ENCODE measurements around the gene KCNK4.

DNA sequence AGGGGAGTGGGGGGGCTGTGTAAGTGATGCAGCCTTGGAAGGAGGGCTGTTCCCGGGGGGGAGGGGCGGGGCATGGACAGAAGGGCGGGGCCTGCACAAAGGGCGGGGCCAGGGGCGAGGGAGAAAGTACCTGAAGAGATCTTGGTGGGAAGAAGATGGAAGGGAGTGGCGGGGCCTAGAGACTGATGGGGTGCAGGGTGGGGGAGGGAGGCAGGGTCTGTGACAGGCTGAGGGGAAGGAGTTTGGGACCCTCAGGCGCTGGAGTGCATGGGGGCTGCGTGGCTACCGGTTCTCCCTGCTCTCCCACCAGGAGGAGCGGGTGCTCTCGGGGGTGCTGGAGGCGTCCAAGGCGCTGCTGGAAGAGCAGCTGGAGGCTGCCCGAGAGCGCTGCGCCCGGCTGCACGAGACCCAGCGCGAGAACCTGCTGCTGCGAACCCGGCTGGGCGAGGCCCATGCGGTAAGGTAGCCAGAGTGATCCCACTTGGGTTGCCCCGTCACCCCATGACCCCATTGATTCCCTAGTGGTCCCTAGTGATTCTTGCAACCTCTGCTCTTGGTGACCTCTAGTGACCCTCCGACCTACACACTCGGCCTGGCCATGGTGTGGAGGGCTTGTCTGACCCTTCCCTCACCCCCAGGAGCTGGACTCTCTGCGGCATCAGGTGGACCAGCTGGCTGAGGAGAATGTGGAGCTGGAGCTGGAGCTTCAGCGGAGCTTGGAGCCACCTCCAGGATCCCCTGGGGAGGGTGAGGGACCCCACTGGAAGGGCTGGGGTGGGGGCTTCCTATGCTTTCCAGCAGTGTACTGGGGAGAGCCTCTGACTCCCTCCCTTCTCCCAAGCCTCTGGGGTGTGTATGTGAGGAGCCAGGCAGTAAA, 52.0 kb downstream of the KCNK4 start:
- TF ChIP-seq, protein P1, sequence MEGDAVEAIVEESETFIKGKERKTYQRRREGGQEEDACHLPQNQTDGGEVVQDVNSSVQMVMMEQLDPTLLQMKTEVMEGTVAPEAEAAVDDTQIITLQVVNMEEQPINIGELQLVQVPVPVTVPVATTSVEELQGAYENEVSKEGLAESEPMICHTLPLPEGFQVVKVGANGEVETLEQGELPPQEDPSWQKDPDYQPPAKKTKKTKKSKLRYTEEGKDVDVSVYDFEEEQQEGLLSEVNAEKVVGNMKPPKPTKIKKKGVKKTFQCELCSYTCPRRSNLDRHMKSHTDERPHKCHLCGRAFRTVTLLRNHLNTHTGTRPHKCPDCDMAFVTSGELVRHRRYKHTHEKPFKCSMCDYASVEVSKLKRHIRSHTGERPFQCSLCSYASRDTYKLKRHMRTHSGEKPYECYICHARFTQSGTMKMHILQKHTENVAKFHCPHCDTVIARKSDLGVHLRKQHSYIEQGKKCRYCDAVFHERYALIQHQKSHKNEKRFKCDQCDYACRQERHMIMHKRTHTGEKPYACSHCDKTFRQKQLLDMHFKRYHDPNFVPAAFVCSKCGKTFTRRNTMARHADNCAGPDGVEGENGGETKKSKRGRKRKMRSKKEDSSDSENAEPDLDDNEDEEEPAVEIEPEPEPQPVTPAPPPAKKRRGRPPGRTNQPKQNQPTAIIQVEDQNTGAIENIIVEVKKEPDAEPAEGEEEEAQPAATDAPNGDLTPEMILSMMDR (conservative IDR thresholded peaks at IDR 0.05; ENCODE audit: low read depth, low read length), result no peak
- TF ChIP-seq EZH2 (IDR thresholded peaks at IDR 0.05; ENCODE audit: borderline replicate concordance, low read depth, low read length, poor library complexity, severe bottlenecking), result no peak

Data from A673 (cell line).